Right atrium auricular region (tissue), 2 donors: ENCODE results near the gene RBM43. TPM values are rescaled to one million over a fixed set of nuclear protein-coding genes. Genes with fewer than 3 reads are reported as not detected.
A peak's percentile ranks its signal among the peaks of the same experiment; 100 is the strongest.

Experiments
- DNase-seq: peaks from one replicate; pipeline ENCODE4 v3.0.0-alpha.2; 2019; ENCODE audit warnings: low spot score
- H3K27ac ChIP-seq, 2 donors: fragments of 200-600 bp; sonication (generic); 1 replicate in 1 of 2; 2 replicates in 1 of 2; pipeline ENCODE4 v1.5.1; 2016 to 2019
- H3K27me3 ChIP-seq, 2 donors: fragments of 200-600 bp; sonication (generic); one replicate each; pipeline versions ENCODE4 v1.5.1 to v1.6.0; 2017 to 2019
- H3K36me3 ChIP-seq: fragments of 200-600 bp; sonication (generic); one replicate; pipeline ENCODE4 v1.5.1; 2016
- H3K4me1 ChIP-seq, 2 donors: fragments of 200-600 bp; sonication (generic); one replicate each; pipeline versions ENCODE4 v1.5.1 to v1.6.0; 2017 to 2019
- H3K4me3 ChIP-seq, 2 donors: fragments of 200-600 bp; sonication (generic); 1 replicate in 1 of 2; 2 replicates in 1 of 2; pipeline ENCODE4 v1.5.1; 2017 to 2019; ENCODE audit warnings: mild to moderate bottlenecking in 1 of 2, moderate library complexity in 1 of 2
- H3K9me3 ChIP-seq, 2 donors: fragments of 200-600 bp; sonication (generic); one replicate each; pipeline ENCODE4 v1.5.1; 2019
- total RNA-seq, 2 donors: library from RNA; depleted of rRNA; stranded (reverse); fragments of >200 nt; gene quantifications; one replicate each; pipeline ENCODE4 v1.1.0, GENCODE V29; 2016
- TF ChIP-seq, protein P1 (sequence below), 2 donors: fragments of 200-600 bp; sonication (generic); IDR thresholded peaks; one replicate each; pipeline ENCODE4 v1.5.1; 2019; ENCODE audit warnings: antibody characterized with exemption in 2 of 2

RBM43 gene
- total RNA-seq, 2 donors from 2014 or later: 1.6 to 2.0 TPM

GRCh38 chr2:151289972-151290866, 28.6 kb upstream of the RBM43 start:
- peak; percentile 78 for DNase-seq
- no peaks in the 10 kb centered on the region for H3K9me3 ChIP-seq
- peak overlapping the region; percentile 67 to 74 for H3K4me3 ChIP-seq
- no peaks in the 10 kb centered on the region for H3K27me3 ChIP-seq
- H3K4me1 ChIP-seq: peaks cover 0 to 10% of the 10 kb centered on the region in 2 donors
- H3K27ac ChIP-seq: peak overlapping the region; percentile 96
- TF ChIP-seq, protein P1, sequence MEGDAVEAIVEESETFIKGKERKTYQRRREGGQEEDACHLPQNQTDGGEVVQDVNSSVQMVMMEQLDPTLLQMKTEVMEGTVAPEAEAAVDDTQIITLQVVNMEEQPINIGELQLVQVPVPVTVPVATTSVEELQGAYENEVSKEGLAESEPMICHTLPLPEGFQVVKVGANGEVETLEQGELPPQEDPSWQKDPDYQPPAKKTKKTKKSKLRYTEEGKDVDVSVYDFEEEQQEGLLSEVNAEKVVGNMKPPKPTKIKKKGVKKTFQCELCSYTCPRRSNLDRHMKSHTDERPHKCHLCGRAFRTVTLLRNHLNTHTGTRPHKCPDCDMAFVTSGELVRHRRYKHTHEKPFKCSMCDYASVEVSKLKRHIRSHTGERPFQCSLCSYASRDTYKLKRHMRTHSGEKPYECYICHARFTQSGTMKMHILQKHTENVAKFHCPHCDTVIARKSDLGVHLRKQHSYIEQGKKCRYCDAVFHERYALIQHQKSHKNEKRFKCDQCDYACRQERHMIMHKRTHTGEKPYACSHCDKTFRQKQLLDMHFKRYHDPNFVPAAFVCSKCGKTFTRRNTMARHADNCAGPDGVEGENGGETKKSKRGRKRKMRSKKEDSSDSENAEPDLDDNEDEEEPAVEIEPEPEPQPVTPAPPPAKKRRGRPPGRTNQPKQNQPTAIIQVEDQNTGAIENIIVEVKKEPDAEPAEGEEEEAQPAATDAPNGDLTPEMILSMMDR (IDR thresholded peaks at IDR 0.05): no peak
- H3K36me3 ChIP-seq: no peaks in the 10 kb centered on the region

DNA sequence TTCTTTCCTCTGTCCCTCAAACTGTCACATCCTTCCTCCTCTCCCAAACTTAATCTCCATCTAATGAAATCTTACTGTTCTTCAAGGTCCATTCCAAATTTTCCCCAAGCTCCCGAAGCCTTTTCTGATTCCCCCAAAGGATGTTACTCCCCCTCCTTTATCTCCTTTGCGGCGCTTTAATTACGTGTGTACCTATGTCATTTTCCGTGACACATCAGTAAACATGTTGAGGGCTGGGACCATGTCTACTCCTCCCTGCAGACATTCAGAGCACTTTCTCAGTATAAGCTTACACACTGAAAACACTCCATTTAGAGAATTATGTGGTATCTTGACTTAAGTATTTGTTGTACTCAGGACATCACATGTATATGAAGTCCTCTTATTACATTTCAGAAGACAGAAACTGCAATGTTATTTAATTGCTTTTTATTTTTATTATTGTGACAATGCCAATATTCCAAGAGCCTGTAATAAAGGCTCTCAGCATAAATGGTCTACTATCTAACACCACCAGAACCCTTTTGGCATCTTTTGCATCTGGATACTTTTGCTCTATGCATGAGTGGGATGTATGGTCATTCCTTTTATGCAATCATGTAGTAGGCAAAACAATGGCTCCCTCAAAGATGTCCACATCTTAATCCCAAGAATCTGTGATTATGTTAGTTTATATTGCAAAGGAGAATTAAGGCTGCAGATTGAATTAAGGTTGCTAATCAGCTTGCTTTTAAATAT, 26.0 kb upstream of the RBM43 start:
- TF ChIP-seq, protein P1 (IDR thresholded peaks at IDR 0.05): no peak
- Histone ChIP-seq H3K36me3 (no peaks in the 10 kb centered on the region), H3K9me3 (no peaks in the 10 kb centered on the region), H3K27ac (no peak overlapping the region), H3K4me1 (peaks cover 0 to 10% of the 10 kb centered on the region in 2 donors), H3K4me3 (no peak overlapping the region), H3K27me3 (no peaks in the 10 kb centered on the region)
- no peak for DNase-seq

DNA sequence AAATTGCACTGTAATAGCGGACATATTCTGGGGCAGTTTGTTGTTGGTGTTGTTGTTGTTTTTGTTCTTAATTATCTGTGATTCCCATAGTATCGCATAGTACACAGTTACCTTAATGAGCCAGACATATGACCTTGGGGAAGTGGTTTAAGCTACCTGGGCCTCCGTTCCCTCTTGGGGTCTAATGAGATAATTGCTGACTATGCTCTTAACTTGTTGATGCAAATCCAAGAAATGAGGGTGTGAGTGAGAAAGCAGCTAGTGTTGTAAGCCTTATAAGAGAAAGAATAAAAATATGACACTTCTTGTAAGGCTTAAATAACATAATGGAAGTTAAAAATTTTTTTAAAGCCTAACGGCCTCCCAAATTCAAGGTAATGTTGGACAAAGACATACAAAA, 20.7 kb upstream of the RBM43 start:
- DNase-seq: no peak
- Histone ChIP-seq H3K36me3 (no peaks in the 10 kb centered on the region), H3K4me3 (no peak overlapping the region), H3K4me1 (no peaks in the 10 kb centered on the region), H3K27me3 (no peaks in the 10 kb centered on the region), H3K9me3 (no peaks in the 10 kb centered on the region), H3K27ac (no peak overlapping the region)
- TF ChIP-seq, protein P1 (IDR thresholded peaks at IDR 0.05): no peak

DNA sequence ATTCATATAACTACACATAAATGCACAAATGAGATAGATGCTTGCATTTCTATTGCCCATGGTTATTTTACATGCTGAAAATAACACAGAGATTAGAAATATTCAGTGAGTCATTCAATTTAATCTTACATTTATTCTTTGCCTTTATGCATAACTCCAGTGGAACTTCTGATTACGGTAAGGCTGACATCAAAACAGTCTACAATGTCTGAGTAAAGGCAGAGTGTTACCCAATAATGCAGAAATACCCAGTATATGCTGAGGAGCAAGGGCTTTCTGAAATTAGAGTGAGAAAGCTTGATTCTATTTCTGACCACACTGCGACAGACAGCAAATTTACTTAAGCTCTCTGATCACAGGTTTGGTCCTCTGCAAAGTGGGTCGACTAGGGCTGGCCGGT, 18.6 kb upstream of the RBM43 start:
- TF ChIP-seq, protein P1 (IDR thresholded peaks at IDR 0.05): no peak
- DNase-seq: no peak
- H3K36me3 ChIP-seq: no peaks in the 10 kb centered on the region

DNA sequence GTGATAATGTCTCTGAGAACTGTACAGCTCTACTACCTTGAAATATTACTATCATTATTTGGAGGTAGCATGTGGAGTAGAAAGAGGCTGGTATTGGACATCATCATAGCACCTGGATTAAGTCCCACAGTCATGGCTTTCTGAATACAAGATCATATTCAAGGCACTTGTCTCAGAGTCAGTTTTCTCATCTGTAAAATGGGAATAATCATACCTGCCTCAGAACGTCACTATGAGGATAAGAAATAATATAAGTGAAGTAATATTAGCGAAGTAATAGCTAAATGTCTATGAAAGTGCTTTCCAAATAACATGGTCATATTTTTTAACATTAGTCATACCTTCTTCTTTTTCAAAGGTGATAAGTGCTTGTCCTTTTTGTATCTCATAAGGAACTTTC, 16.8 kb upstream of the RBM43 start:
- TF ChIP-seq, protein P1 (IDR thresholded peaks at IDR 0.05): no peak
- H3K36me3 ChIP-seq: peaks cover 8% of the 10 kb centered on the region
- H3K4me3 ChIP-seq: no peak overlapping the region
- H3K27ac ChIP-seq: no peak overlapping the region
- no peak for DNase-seq
- no peaks in the 10 kb centered on the region for H3K27me3 ChIP-seq
- no peaks in the 10 kb centered on the region for H3K4me1 ChIP-seq
- H3K9me3 ChIP-seq: no peaks in the 10 kb centered on the region

More for the DNA sequence above, 18.6 kb upstream of the RBM43 start:
- Histone ChIP-seq H3K4me3 (no peak overlapping the region), H3K9me3 (no peaks in the 10 kb centered on the region), H3K27ac (no peak overlapping the region), H3K4me1 (no peaks in the 10 kb centered on the region), H3K27me3 (no peaks in the 10 kb centered on the region)
